Measurements from ENCODE around the gene NPR2.

GRCh38 chr9:35789541-35789940, 1.9 kb upstream of the NPR2 start:
- no peak for TF ChIP-seq CTCF (IDR thresholded peaks at IDR 0.05)
- no peak for TF ChIP-seq EP300 (IDR thresholded peaks at IDR 0.05; ENCODE audit: borderline replicate concordance in 1 of 2, low read depth in 1 of 2, low read length in 1 of 2)
- no peak for TF ChIP-seq MAX (IDR thresholded peaks at IDR 0.05; ENCODE audit: low read depth)
- no peak for TF ChIP-seq TAF1 (IDR thresholded peaks at IDR 0.05; ENCODE audit: borderline replicate concordance, low read depth, low read length)
- no peak for TF ChIP-seq POLR2AphosphoS5 (IDR thresholded peaks at IDR 0.05; ENCODE audit: low read depth, low read length)
- TF ChIP-seq YY1 (IDR thresholded peaks at IDR 0.05; ENCODE audit: low read depth) = no peak
- no peak for TF ChIP-seq CHD2 (IDR thresholded peaks at IDR 0.05; ENCODE audit: low read length, partially characterized antibody)

All from SK-N-SH (cell line).